OCI-LY3 (cell line): ENCODE measurements around the gene CCRL2.

Experiments used
- EZH2phosphoT487 ChIP-seq: fragments of 200-600 bp; shearing (Covaris generic); IDR thresholded peaks from 2 replicates; pipeline ENCODE4 v1.6.1; 2018; ENCODE audit warnings: antibody characterized with exemption, mixed run types, low read depth
- TF ChIP-seq, protein P1 (sequence below): fragments of 200-600, 300-600 bp; sonication (generic); IDR thresholded peaks from 2 replicates; pipeline ENCODE4 v1.5.1; 2014; ENCODE audit warnings: antibody characterized with exemption, low read length, low read depth

DNA sequence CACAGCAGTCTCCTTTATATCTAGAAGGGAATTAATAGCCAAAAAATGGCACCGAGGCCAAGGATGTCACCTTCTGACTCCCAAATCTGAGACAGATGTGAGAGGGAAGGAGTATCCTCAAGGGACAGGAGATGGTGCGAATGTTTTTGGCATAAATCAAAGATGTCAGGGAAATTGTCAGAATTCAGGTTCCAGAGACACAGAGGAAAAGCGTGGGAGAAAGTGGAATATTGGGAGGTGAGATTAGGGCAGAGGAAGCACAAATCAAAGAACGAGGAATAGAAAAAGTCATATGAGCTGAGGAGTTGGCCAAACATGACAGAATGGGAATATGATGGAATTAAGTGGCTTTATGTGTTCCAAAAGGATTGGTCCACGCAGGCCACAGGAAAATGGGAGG lies 6.2 kb upstream of the CCRL2 start:
- TF ChIP-seq, protein P1, sequence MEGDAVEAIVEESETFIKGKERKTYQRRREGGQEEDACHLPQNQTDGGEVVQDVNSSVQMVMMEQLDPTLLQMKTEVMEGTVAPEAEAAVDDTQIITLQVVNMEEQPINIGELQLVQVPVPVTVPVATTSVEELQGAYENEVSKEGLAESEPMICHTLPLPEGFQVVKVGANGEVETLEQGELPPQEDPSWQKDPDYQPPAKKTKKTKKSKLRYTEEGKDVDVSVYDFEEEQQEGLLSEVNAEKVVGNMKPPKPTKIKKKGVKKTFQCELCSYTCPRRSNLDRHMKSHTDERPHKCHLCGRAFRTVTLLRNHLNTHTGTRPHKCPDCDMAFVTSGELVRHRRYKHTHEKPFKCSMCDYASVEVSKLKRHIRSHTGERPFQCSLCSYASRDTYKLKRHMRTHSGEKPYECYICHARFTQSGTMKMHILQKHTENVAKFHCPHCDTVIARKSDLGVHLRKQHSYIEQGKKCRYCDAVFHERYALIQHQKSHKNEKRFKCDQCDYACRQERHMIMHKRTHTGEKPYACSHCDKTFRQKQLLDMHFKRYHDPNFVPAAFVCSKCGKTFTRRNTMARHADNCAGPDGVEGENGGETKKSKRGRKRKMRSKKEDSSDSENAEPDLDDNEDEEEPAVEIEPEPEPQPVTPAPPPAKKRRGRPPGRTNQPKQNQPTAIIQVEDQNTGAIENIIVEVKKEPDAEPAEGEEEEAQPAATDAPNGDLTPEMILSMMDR, result no peak
- TF ChIP-seq EZH2phosphoT487, result no peak
